GM12878 (cell line): ENCODE data around the gene TRPM3. TPM values are rescaled to one million over a fixed set of nuclear protein-coding genes. Genes with fewer than 3 reads are reported as not detected.

Experiments
- ATAC-seq: fragments of 200-7000 bp; cut with Tn5 transposase; 3 replicates; pipeline ENCODE4 v1.9.1; 2020; ENCODE audit warnings: mild to moderate bottlenecking, moderate library complexity
- BruUV-seq: library from RNA; stranded (reverse); fragments of 400-500 nt; replicated peaks from 2 replicates; lab custom pipeline; 2021; lab: Mats Ljungman, UMichigan
- CTCF ChIA-PET: fragments of 300-600 bp; sonication (Branson Sonifier 250); formaldehyde crosslinking; extraction: SDS; loops from one replicate; lab custom pipeline; 2021; ENCODE audit warnings: inconsistent platforms; lab: Yijun Ruan, JAX
- POLR2A ChIA-PET: fragments of 350-600 bp; formaldehyde crosslinking; extraction: SDS; loops from one replicate; lab custom pipeline; 2021; ENCODE audit warnings: inconsistent platforms; lab: Charles Lee
- RAD21 ChIA-PET: fragments of 300-600 bp; sonication (Branson Sonifier 250); formaldehyde crosslinking; loops from one replicate; lab custom pipeline; 2023; ENCODE audit warnings: antibody characterized with exemption; ENCODE audit not compliant: unreplicated experiment; lab: Charles Lee
- SMC1A ChIA-PET: fragments of 300-600 bp; sonication (Branson Sonifier 250); formaldehyde crosslinking; loops from one replicate; lab custom pipeline; 2023; ENCODE audit not compliant: unreplicated experiment, uncharacterized antibody; lab: Charles Lee
- DNase-seq: peaks from one replicate; pipeline ENCODE4 v3.0.0-alpha.2; 2011; ENCODE audit warnings: low read depth, low spot score
- FAIRE-seq: peaks from 3 replicates; lab custom pipeline; 2011; peaks lifted over from hg19 to GRCh38; lab: Jason Lieb, UNC
- H2AFZ ChIP-seq: 2 replicates; pipeline ENCODE4 v1.6.0; 2011; ENCODE audit warnings: low read depth, low read length, control low read depth; ENCODE audit not compliant: control insufficient read depth
- H3K27ac ChIP-seq: 2 replicates; pipeline ENCODE4 v1.5.1; 2011; ENCODE audit warnings: control low read depth; ENCODE audit not compliant: control insufficient read depth, insufficient read depth
- H3K27me3 ChIP-seq, 2 experiments: replicated peaks in 1 of 2; 2 replicates each; pipeline versions ENCODE4 v1.6.0 to v1.6.1; 2011; ENCODE audit warnings: low read length in 1 of 2; ENCODE audit not compliant: control insufficient read depth in 2 of 2, insufficient read depth in 2 of 2
- H3K36me3 ChIP-seq, 2 experiments: 2 replicates each; pipeline ENCODE4 v1.5.1; 2011; ENCODE audit warnings: low read length in 1 of 2; ENCODE audit not compliant: control insufficient read depth in 2 of 2, insufficient read depth in 2 of 2
- H3K4me1 ChIP-seq: 2 replicates; pipeline ENCODE4 v1.6.1; 2011; ENCODE audit warnings: mild to moderate bottlenecking, low read length, moderate library complexity, mixed read lengths; ENCODE audit not compliant: control insufficient read depth, insufficient read depth
- H3K4me2 ChIP-seq: 2 replicates; pipeline ENCODE4 v1.6.0; 2011; ENCODE audit warnings: control low read depth; ENCODE audit not compliant: control insufficient read depth, insufficient read depth
- H3K4me3 ChIP-seq: fragments of 200-600 bp; sonication (generic); 2 replicates; pipeline ENCODE4 v1.5.1; 2016
- H3K79me2 ChIP-seq: 2 replicates; pipeline ENCODE4 v1.6.0; 2011; ENCODE audit warnings: low read length; ENCODE audit not compliant: control insufficient read depth, insufficient read depth
- H3K9ac ChIP-seq: 2 replicates; pipeline ENCODE4 v1.8.0; 2011; ENCODE audit warnings: low read length, control low read depth, mixed read lengths; ENCODE audit not compliant: control insufficient read depth, insufficient read depth
- H3K9me3 ChIP-seq: replicated peaks from 3 replicates; pipeline ENCODE4 v1.5.1; 2011; ENCODE audit warnings: mild to moderate bottlenecking, low read length; ENCODE audit not compliant: control insufficient read depth, insufficient read depth
- H4K20me1 ChIP-seq: 2 replicates; pipeline ENCODE4 v1.6.0; 2011; ENCODE audit not compliant: control insufficient read depth, insufficient read depth
- CHD2 ChIP-seq: IDR thresholded peaks from 2 replicates; pipeline ENCODE4 v1.6.1; 2011; ENCODE audit warnings: low read depth, low read length, improper control_type of control experiment, borderline replicate concordance
- ETV6 ChIP-seq, 2 experiments: fragments of 450-650 bp in 1 of 2; IDR thresholded peaks in 1 of 2; conservative IDR thresholded peaks in 1 of 2; 2 replicates each; pipeline ENCODE4 v1.6.1; 2014; ENCODE audit warnings: antibody characterized with exemption in 1 of 2, borderline replicate concordance in 1 of 2, low read depth in 1 of 2, mild to moderate bottlenecking in 1 of 2, moderate library complexity in 1 of 2
- GABPA ChIP-seq: IDR thresholded peaks from 2 replicates; pipeline ENCODE4 v1.6.1; 2014; ENCODE audit warnings: antibody characterized with exemption, low read depth, mild to moderate bottlenecking, inconsistent platforms
- NFIC ChIP-seq: IDR thresholded peaks from 2 replicates; pipeline ENCODE4 v1.6.1; 2012; ENCODE audit warnings: low read depth, mild to moderate bottlenecking, inconsistent platforms, low read length, moderate library complexity
- PAX5 ChIP-seq: IDR thresholded peaks from 2 replicates; pipeline ENCODE4 v1.6.1; 2011; ENCODE audit warnings: low read depth, low read length, borderline replicate concordance
- SREBF2 ChIP-seq: IDR thresholded peaks from 2 replicates; pipeline ENCODE4 v1.6.1; 2012; ENCODE audit warnings: mild to moderate bottlenecking, low read length
- ZNF622 ChIP-seq: fragments of 450-650 bp; IDR thresholded peaks from 2 replicates; pipeline ENCODE4 v1.6.1; 2017; ENCODE audit warnings: mild to moderate bottlenecking, inconsistent platforms
- WGBS: methylation state at CpG from one replicate; pipeline ENCODE4 v1.1.6; 2016; ENCODE audit warnings: low lambda C conversion rate; ENCODE audit not compliant: insufficient replicate concordance, insufficient coverage; ENCODE audit errors: missing lambda C conversion rate; 5-methylcytosine and 5-hydroxymethylcytosine counted together
- in situ Hi-C: fragments of 300-500 bp; cut with MboI; formaldehyde crosslinking; loops from 9 replicates; pipeline ENCODE4 v1.14.3; 2018; ENCODE audit warnings: mixed read lengths
- intact Hi-C: fragments of 100-400 bp; cut with micrococcal nuclease; formaldehyde crosslinking; loops from one replicate; pipeline ENCODE4 v1.14.2; 2022; ENCODE audit not compliant: unreplicated experiment
- polyA plus RNA-seq, 11 experiments: library from polyadenylated mRNA; depleted of rRNA in 4 of 11; unstranded in 6 of 11; stranded (reverse) in 5 of 11; fragments of >200 nt; fragmentation: Nextera tagmentation in 4 of 11; fragmentation: Illumina TruSeq in 1 of 11; extraction: Ambion mirVana in 4 of 11; extraction: Trizol in 1 of 11; gene quantifications; 1 replicate in 1 of 11; 2 replicates in 10 of 11; pipeline versions ENCODE4 v1.2.1 to v1.2.3, GENCODE V29; 2011 to 2016; ENCODE audit warnings: inconsistent platforms in 2 of 11, missing spikeins in 2 of 11, low read depth in 1 of 11
- total RNA-seq, 4 experiments: library from RNA; depleted of rRNA in 3 of 4; stranded (reverse); fragments of >200 nt in 3 of 4; fragmentation: Illumina TruSeq in 1 of 4; extraction: Trizol in 1 of 4; gene quantifications; 2 replicates each; pipeline versions ENCODE4 v1.2.1 to v1.2.3, GENCODE V29; 2013 to 2021
- TF ChIP-seq, protein P1 (sequence below): fragments of 450-650 bp; IDR thresholded peaks from 2 replicates; pipeline ENCODE4 v1.6.1; 2017; ENCODE audit warnings: borderline replicate concordance
- TF ChIP-seq, protein P2 (sequence below), 3 experiments: IDR thresholded peaks in 2 of 3; conservative IDR thresholded peaks in 1 of 3; 2 replicates each; pipeline ENCODE4 v1.5.1; 2011; ENCODE audit warnings: low read depth in 3 of 3, low read length in 3 of 3, mild to moderate bottlenecking in 3 of 3, control low read depth in 2 of 3, moderate library complexity in 2 of 3, inconsistent platforms in 1 of 3, mixed read lengths in 1 of 3; ENCODE audit not compliant: control insufficient read depth in 2 of 3, insufficient read depth in 1 of 3; ENCODE audit errors: extremely low read depth in 1 of 3
- TF ChIP-seq, protein P3 (sequence below): fragments of 450-650 bp; IDR thresholded peaks from 2 replicates; pipeline ENCODE4 v1.6.1; 2017; ENCODE audit warnings: antibody characterized with exemption, mild to moderate bottlenecking, moderate library complexity
- TF ChIP-seq, protein P4 (sequence below): fragments of 450-650 bp; formaldehyde crosslinking; IDR thresholded peaks from 2 replicates; pipeline ENCODE4 v1.4.0; 2020; ENCODE audit warnings: mild to moderate bottlenecking, moderate library complexity

Gene TRPM3
- total and polyA plus RNA-seq, 10 of the 15 experiments (the other 5 are each of a cell fraction or from before 2014, with no cell fraction given) = not detected

DNA sequence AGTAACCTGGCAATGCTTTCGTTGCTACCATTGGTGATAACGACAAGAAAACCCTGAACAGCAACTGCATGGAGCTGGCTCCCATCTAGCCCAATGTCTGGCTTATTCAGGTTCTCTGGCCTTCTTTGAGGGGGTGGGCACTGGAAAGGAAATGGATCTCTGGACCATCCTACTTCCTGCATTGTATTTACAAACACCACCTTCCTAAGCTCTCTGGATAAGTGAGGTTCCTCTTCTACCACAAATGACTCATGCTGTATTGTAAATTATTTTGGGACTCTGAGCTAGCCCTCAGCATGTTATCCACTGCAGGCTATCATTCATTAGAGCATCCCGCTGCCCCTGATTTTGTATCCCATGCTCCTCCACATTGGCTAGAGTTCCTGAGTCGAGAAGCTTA, 570.0 kb downstream of the TRPM3 start:
- Histone ChIP-seq H3K4me2 (no peak overlapping the region), H2AFZ (no peak overlapping the region), H3K4me1 (no peaks in the 10 kb centered on the region), H3K4me3 (no peak overlapping the region), H3K27ac (no peak overlapping the region), H4K20me1 (no peaks in the 10 kb centered on the region), H3K9me3 (no peaks in the 10 kb centered on the region), H3K36me3 (no peaks in the 10 kb centered on the region), H3K27me3 (no peaks in the 10 kb centered on the region), H3K9ac (no peak overlapping the region), H3K79me2 (no peaks in the 10 kb centered on the region)
- ChIA-PET POLR2A (interaction anchor here (0.6 to 0.7 kb wide), 2 partner anchors 17 to 54 kb away, joined by 3 to 4 read pairs; no protein-coding TSS in a partner anchor), CTCF (interaction anchor here (1.2 to 1.8 kb wide), 3 partner anchors 11 to 48 kb away, joined by 3 to 4 read pairs (median 3); no protein-coding TSS in a partner anchor), RAD21 (no interaction called here), SMC1A (interaction anchor here (0.9 kb wide), 2 partner anchors 11 to 204 kb away, joined by 3 read pairs; no protein-coding TSS in a partner anchor)
- FAIRE-seq = no peak
- DNase-seq = no peak
- intact Hi-C loops (no loop called here), in situ Hi-C loops (no loop called here)
- no TSS peak for BruUV-seq
- ATAC-seq = no peak
- 40% methylated on average over 4 of the region's 4 CpGs for WGBS
- TF ChIP-seq, protein P1, sequence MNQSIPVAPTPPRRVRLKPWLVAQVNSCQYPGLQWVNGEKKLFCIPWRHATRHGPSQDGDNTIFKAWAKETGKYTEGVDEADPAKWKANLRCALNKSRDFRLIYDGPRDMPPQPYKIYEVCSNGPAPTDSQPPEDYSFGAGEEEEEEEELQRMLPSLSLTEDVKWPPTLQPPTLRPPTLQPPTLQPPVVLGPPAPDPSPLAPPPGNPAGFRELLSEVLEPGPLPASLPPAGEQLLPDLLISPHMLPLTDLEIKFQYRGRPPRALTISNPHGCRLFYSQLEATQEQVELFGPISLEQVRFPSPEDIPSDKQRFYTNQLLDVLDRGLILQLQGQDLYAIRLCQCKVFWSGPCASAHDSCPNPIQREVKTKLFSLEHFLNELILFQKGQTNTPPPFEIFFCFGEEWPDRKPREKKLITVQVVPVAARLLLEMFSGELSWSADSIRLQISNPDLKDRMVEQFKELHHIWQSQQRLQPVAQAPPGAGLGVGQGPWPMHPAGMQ = no peak
- TF ChIP-seq NFIC (no peak), PAX5 (no peak), GABPA (no peak), SREBF2 (no peak), CHD2 (no peak), ETV6 (conservative IDR thresholded peaks at IDR 0.05 in 1 of 2, IDR thresholded peaks at IDR 0.05 in 1 of 2; ENCODE audit: borderline replicate concordance in 1 of 2, low read depth in 1 of 2) (no peak), ZNF622 (no peak)
- TF ChIP-seq, protein P2, sequence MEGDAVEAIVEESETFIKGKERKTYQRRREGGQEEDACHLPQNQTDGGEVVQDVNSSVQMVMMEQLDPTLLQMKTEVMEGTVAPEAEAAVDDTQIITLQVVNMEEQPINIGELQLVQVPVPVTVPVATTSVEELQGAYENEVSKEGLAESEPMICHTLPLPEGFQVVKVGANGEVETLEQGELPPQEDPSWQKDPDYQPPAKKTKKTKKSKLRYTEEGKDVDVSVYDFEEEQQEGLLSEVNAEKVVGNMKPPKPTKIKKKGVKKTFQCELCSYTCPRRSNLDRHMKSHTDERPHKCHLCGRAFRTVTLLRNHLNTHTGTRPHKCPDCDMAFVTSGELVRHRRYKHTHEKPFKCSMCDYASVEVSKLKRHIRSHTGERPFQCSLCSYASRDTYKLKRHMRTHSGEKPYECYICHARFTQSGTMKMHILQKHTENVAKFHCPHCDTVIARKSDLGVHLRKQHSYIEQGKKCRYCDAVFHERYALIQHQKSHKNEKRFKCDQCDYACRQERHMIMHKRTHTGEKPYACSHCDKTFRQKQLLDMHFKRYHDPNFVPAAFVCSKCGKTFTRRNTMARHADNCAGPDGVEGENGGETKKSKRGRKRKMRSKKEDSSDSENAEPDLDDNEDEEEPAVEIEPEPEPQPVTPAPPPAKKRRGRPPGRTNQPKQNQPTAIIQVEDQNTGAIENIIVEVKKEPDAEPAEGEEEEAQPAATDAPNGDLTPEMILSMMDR (IDR thresholded peaks at IDR 0.05 in 2 of 3, conservative IDR thresholded peaks at IDR 0.05 in 1 of 3; ENCODE audit: control insufficient read depth in 2 of 3, extremely low read depth in 1 of 3, insufficient read depth in 1 of 3, low read depth in 3 of 3, low read length in 3 of 3) = no peak
- TF ChIP-seq, protein P3, sequence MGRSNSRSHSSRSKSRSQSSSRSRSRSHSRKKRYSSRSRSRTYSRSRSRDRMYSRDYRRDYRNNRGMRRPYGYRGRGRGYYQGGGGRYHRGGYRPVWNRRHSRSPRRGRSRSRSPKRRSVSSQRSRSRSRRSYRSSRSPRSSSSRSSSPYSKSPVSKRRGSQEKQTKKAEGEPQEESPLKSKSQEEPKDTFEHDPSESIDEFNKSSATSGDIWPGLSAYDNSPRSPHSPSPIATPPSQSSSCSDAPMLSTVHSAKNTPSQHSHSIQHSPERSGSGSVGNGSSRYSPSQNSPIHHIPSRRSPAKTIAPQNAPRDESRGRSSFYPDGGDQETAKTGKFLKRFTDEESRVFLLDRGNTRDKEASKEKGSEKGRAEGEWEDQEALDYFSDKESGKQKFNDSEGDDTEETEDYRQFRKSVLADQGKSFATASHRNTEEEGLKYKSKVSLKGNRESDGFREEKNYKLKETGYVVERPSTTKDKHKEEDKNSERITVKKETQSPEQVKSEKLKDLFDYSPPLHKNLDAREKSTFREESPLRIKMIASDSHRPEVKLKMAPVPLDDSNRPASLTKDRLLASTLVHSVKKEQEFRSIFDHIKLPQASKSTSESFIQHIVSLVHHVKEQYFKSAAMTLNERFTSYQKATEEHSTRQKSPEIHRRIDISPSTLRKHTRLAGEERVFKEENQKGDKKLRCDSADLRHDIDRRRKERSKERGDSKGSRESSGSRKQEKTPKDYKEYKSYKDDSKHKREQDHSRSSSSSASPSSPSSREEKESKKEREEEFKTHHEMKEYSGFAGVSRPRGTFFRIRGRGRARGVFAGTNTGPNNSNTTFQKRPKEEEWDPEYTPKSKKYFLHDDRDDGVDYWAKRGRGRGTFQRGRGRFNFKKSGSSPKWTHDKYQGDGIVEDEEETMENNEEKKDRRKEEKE = no peak
- TF ChIP-seq, protein P4, sequence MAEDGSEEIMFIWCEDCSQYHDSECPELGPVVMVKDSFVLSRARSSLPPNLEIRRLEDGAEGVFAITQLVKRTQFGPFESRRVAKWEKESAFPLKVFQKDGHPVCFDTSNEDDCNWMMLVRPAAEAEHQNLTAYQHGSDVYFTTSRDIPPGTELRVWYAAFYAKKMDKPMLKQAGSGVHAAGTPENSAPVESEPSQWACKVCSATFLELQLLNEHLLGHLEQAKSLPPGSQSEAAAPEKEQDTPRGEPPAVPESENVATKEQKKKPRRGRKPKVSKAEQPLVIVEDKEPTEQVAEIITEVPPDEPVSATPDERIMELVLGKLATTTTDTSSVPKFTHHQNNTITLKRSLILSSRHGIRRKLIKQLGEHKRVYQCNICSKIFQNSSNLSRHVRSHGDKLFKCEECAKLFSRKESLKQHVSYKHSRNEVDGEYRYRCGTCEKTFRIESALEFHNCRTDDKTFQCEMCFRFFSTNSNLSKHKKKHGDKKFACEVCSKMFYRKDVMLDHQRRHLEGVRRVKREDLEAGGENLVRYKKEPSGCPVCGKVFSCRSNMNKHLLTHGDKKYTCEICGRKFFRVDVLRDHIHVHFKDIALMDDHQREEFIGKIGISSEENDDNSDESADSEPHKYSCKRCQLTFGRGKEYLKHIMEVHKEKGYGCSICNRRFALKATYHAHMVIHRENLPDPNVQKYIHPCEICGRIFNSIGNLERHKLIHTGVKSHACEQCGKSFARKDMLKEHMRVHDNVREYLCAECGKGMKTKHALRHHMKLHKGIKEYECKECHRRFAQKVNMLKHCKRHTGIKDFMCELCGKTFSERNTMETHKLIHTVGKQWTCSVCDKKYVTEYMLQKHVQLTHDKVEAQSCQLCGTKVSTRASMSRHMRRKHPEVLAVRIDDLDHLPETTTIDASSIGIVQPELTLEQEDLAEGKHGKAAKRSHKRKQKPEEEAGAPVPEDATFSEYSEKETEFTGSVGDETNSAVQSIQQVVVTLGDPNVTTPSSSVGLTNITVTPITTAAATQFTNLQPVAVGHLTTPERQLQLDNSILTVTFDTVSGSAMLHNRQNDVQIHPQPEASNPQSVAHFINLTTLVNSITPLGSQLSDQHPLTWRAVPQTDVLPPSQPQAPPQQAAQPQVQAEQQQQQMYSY (CRISPR knock-in tag) = no peak
